LNCAP (cell line): Measurements from ENCODE around the gene IFT81.
A peak's percentile ranks its signal among the peaks of the same experiment; 100 is the strongest.

ENCODE experiments used
- CTCF ChIP-seq: fragments of 450-650 bp; IDR thresholded peaks from 2 replicates; pipeline ENCODE4 v1.5.1; 2017; ENCODE audit warnings: mild to moderate bottlenecking

Gene IFT81

GRCh38 chr12:110088936-110089335 lies 35.2 kb upstream of the IFT81 start:
- TF ChIP-seq CTCF: no peak

- no peak for TF ChIP-seq CTCF
Observed at GRCh38 chr12:110090266-110091135, 33.7 kb upstream of the IFT81 start.

- no peak for TF ChIP-seq CTCF
Observed at GRCh38 chr12:110091136-110091711, 32.9 kb upstream of the IFT81 start.

- TF ChIP-seq CTCF: no peak
Observed at GRCh38 chr12:110093631-110094311, 30.4 kb upstream of the IFT81 start.

- TF ChIP-seq CTCF: peak; percentile 90
Observed at GRCh38 chr12:110100315-110100970, 23.7 kb upstream of the IFT81 start.

- TF ChIP-seq CTCF: no peak; the same call in 1 of the 2 replicates
Observed at GRCh38 chr12:110102255-110102654, 21.9 kb upstream of the IFT81 start.
